K562 (cell line): ENCODE data around the gene ACP5. TPM values are rescaled to one million over a fixed set of nuclear protein-coding genes. Genes with fewer than 3 reads are reported as not detected.

Experiments
- ATAC-seq: fragments of 200-7000 bp; cut with Tn5 transposase; 3 replicates; pipeline ENCODE4 v1.9.1; 2020; ENCODE audit warnings: moderate library complexity
- BruUV-seq: library from RNA; stranded (reverse); fragments of 400-500 nt; replicated peaks from 2 replicates; lab custom pipeline; 2021; lab: Mats Ljungman, UMichigan
- CTCF ChIA-PET: fragments of 300-600 bp; formaldehyde crosslinking; extraction: SDS; loops from one replicate; lab custom pipeline; 2021; ENCODE audit warnings: low intra/inter-chr PET ratio; lab: Yijun Ruan, JAX
- POLR2A ChIA-PET: fragments of 300-600, 350-650 bp; sonication (Branson Sonifier 250); formaldehyde crosslinking; extraction: SDS; loops from one replicate; lab custom pipeline; 2021; ENCODE audit warnings: antibody characterized with exemption, inconsistent platforms; lab: Yijun Ruan, JAX
- DNase-seq, 4 experiments: peaks; one replicate each; pipeline versions ENCODE4 v3.0.0 to v3.0.0-alpha.2; 2011 to 2018; ENCODE audit warnings: low spot score in 3 of 4, mixed read lengths in 3 of 4; ENCODE audit errors: extremely low read depth in 1 of 4
- FAIRE-seq: peaks from 2 replicates; lab custom pipeline; 2011; peaks lifted over from hg19 to GRCh38; lab: Jason Lieb, UNC
- H2AFZ ChIP-seq: 2 replicates; pipeline ENCODE4 v1.6.0; 2011; ENCODE audit warnings: low read depth, low read length, control low read depth, inconsistent platforms
- H3K27ac ChIP-seq: fragments of 200-600 bp; 3 replicates; pipeline ENCODE4 v1.8.0; 2011; ENCODE audit warnings: low read depth, mild to moderate bottlenecking, control low read depth, inconsistent platforms, low read length, moderate library complexity, mixed read lengths; ENCODE audit errors: extremely low read depth
- H3K27me3 ChIP-seq, 2 experiments: fragments of 300-600 bp in 1 of 2; 2 replicates in 1 of 2; 3 replicates in 1 of 2; pipeline versions ENCODE4 v1.6.0 to v1.8.0; 2011; ENCODE audit warnings: inconsistent platforms in 2 of 2, low read length in 2 of 2, mild to moderate bottlenecking in 1 of 2, mixed read lengths in 1 of 2, moderate library complexity in 1 of 2; ENCODE audit not compliant: control insufficient read depth in 2 of 2, insufficient read depth in 2 of 2
- H3K36me3 ChIP-seq: fragments of 300-600 bp; 3 replicates; pipeline ENCODE4 v1.8.0; 2011; ENCODE audit warnings: mild to moderate bottlenecking, low read length, inconsistent platforms; ENCODE audit not compliant: control insufficient read depth, insufficient read depth
- H3K4me1 ChIP-seq, 2 experiments: fragments of 200-600 bp in 1 of 2; replicated peaks in 1 of 2; 2 replicates in 1 of 2; 3 replicates in 1 of 2; pipeline versions ENCODE4 v1.5.1 to v1.8.0; 2011; ENCODE audit warnings: inconsistent platforms in 2 of 2, low read length in 2 of 2, mild to moderate bottlenecking in 1 of 2, mixed read lengths in 1 of 2, moderate library complexity in 1 of 2; ENCODE audit not compliant: control insufficient read depth in 2 of 2, insufficient read depth in 2 of 2
- H3K4me2 ChIP-seq: 2 replicates; pipeline ENCODE4 v1.6.1; 2011; ENCODE audit warnings: low read length, control low read depth, inconsistent platforms, mixed read lengths; ENCODE audit not compliant: insufficient read depth
- H3K4me3 ChIP-seq: fragments of 200-600 bp; sonication (generic), shearing (Covaris generic); 2 replicates; pipeline ENCODE4 v1.5.1; 2016; ENCODE audit warnings: control low read depth, inconsistent platforms
- H3K79me2 ChIP-seq: fragments of 200-600 bp; 3 replicates; pipeline ENCODE4 v1.8.0; 2011; ENCODE audit warnings: low read length, inconsistent platforms; ENCODE audit not compliant: control insufficient read depth, insufficient read depth
- H3K9ac ChIP-seq, 2 experiments: 2 replicates each; pipeline versions ENCODE4 v1.6.0 to v1.6.1; 2011; ENCODE audit warnings: low read depth in 2 of 2, low read length in 2 of 2, control low read depth in 1 of 2, inconsistent platforms in 1 of 2, mild to moderate bottlenecking in 1 of 2, mixed read lengths in 1 of 2; ENCODE audit not compliant: insufficient read depth in 1 of 2
- H3K9me1 ChIP-seq: one replicate; pipeline ENCODE4 v1.6.0; 2011; ENCODE audit warnings: inconsistent platforms, mild to moderate bottlenecking, low read length, moderate library complexity; ENCODE audit not compliant: control insufficient read depth, insufficient read depth
- H3K9me3 ChIP-seq: replicated peaks from 2 replicates; pipeline ENCODE4 v1.5.1; 2011; ENCODE audit warnings: low read depth, low read length, inconsistent platforms; ENCODE audit not compliant: control insufficient read depth, insufficient read depth
- H4K20me1 ChIP-seq: replicated peaks from 2 replicates; pipeline ENCODE4 v1.6.1; 2011; ENCODE audit warnings: low read length, inconsistent platforms, mixed read lengths; ENCODE audit not compliant: control insufficient read depth, insufficient read depth
- PHF21A ChIP-seq: fragments of 450-650 bp; IDR thresholded peaks from 2 replicates; pipeline ENCODE4 v1.6.1; 2017; ENCODE audit warnings: low read depth, borderline replicate concordance
- PKNOX1 ChIP-seq: fragments of 450-650 bp; IDR thresholded peaks from 2 replicates; pipeline ENCODE4 v1.6.1; 2016
- POLR2A ChIP-seq: fragments of 450-650 bp; conservative IDR thresholded peaks from 2 replicates; pipeline ENCODE4 v1.6.1; 2016
- TFAP4 ChIP-seq: sonication (generic); formaldehyde crosslinking; IDR thresholded peaks from 2 replicates; pipeline ENCODE4 v1.8.0; 2022; ENCODE audit warnings: missing genetic modification reagents, mild to moderate bottlenecking, moderate library complexity, borderline replicate concordance
- WGBS: fragments of 100-300 bp; shearing (Covaris generic); methylation state at CpG from one replicate; pipeline ENCODE4 v1.1.6; 2016; ENCODE audit warnings: low coverage, mixed read lengths; ENCODE audit not compliant: insufficient coverage; ENCODE audit errors: missing lambda C conversion rate; 5-methylcytosine and 5-hydroxymethylcytosine counted together
- in situ Hi-C: fragments of 300-500 bp; cut with MboI; formaldehyde crosslinking; loops from 4 replicates; pipeline ENCODE4 v1.15.0; 2018; ENCODE audit warnings: inconsistent platforms, mixed read lengths
- intact Hi-C: fragments of 100-400 bp; cut with micrococcal nuclease; formaldehyde crosslinking; loops from 2 replicates; pipeline ENCODE4 v1.14.2; 2022
- polyA plus RNA-seq, 8 experiments: library from polyadenylated mRNA; depleted of rRNA in 4 of 8; stranded (reverse) in 5 of 8; unstranded in 3 of 8; fragments of >200 nt; fragmentation: Nextera tagmentation in 2 of 8; fragmentation: Illumina TruSeq in 1 of 8; extraction: Ambion mirVana in 2 of 8; extraction: Trizol in 1 of 8; gene quantifications; 2 replicates each; pipeline versions ENCODE4 v1.2.1 to v1.2.3, GENCODE V29; 2011 to 2014; ENCODE audit warnings: inconsistent platforms in 1 of 8, missing spikeins in 1 of 8
- total RNA-seq, 7 experiments: library from RNA; depleted of rRNA in 6 of 7; stranded (reverse); fragments of >200 nt in 6 of 7; fragmentation: Illumina TruSeq in 2 of 7; extraction: Trizol in 2 of 7; gene quantifications; 2 replicates each; pipeline versions ENCODE4 v1.2.1 to v1.2.3, GENCODE V29; 2011 to 2021; ENCODE audit warnings: low replicate concordance in 1 of 7

ACP5 gene
- total and polyA plus RNA-seq, 9 of the 15 experiments (the other 6 are each of a cell fraction or from before 2014, with no cell fraction given), result 0.06 to 1.1 (median 0.31) TPM; not detected in 1

GRCh38 chr19:11552666-11553372 is 24.6 kb downstream of the ACP5 start:
- no peak for ATAC-seq
- no peak for DNase-seq
- in situ Hi-C loops (no loop called here), intact Hi-C loops (loop anchor here (1.0 kb wide), 1 partner anchor 57 kb away; no protein-coding TSS in a partner anchor)
- ChIA-PET CTCF (interaction anchor here (0.5 kb wide), 1 partner anchor 67 kb away, joined by 5 read pairs; no protein-coding TSS in a partner anchor), POLR2A (interaction anchor here (0.7 kb wide), 1 partner anchor 213 kb away, joined by 3 read pairs; no protein-coding TSS in a partner anchor)
- TF ChIP-seq POLR2A (0 out of 2 replicates have a peak, but pooled peaks have one; percentile 30), TFAP4 (0 out of 2 replicates have a peak, but pooled peaks have one; percentile 0), PKNOX1 (peak; percentile 76), PHF21A (no peak)
- WGBS, result 81% methylated on average over 20 of the region's 20 CpGs
- Histone ChIP-seq H3K27me3 (no peaks in the 10 kb centered on the region), H3K4me1 (peaks cover 7 to 39% of the 10 kb centered on the region in 2 experiments; a peak in 4 of 5 replicates), H3K9me1 (peaks cover 5% of the 10 kb centered on the region), H3K4me3 (no peak overlapping the region), H3K4me2 (no peak overlapping the region), H4K20me1 (peaks cover 9% of the 10 kb centered on the region; the same call in 1 of the 2 replicates), H2AFZ (no peak overlapping the region), H3K79me2 (peaks cover 26% of the 10 kb centered on the region), H3K9me3 (no peaks in the 10 kb centered on the region), H3K9ac (no peak overlapping the region; a peak in 1 of 4 replicates), H3K27ac (peak overlapping the region; percentile 35; the same call in 1 of the 3 replicates), H3K36me3 (peaks cover 50% of the 10 kb centered on the region; the same call in 2 of the 3 replicates)
- BruUV-seq, result no TSS peak
- FAIRE-seq, result no peak
